GM12878 (cell line): ENCODE results near the gene ZNF775. TPM values are rescaled to one million over a fixed set of nuclear protein-coding genes. Genes with fewer than 3 reads are reported as not detected.

Source experiments
- ATAC-seq: fragments of 200-7000 bp; cut with Tn5 transposase; 3 replicates; pipeline ENCODE4 v1.9.1; 2020; ENCODE audit warnings: mild to moderate bottlenecking, moderate library complexity
- BruUV-seq: library from RNA; stranded (reverse); fragments of 400-500 nt; replicated peaks from 2 replicates; lab custom pipeline; 2021; lab: Mats Ljungman, UMichigan
- CTCF ChIA-PET: fragments of 300-600 bp; sonication (Branson Sonifier 250); formaldehyde crosslinking; extraction: SDS; loops from one replicate; lab custom pipeline; 2021; ENCODE audit warnings: inconsistent platforms; lab: Yijun Ruan, JAX
- POLR2A ChIA-PET: fragments of 350-600 bp; formaldehyde crosslinking; extraction: SDS; loops from one replicate; lab custom pipeline; 2021; ENCODE audit warnings: inconsistent platforms; lab: Charles Lee
- RAD21 ChIA-PET: fragments of 300-600 bp; sonication (Branson Sonifier 250); formaldehyde crosslinking; loops from one replicate; lab custom pipeline; 2023; ENCODE audit warnings: antibody characterized with exemption; ENCODE audit not compliant: unreplicated experiment; lab: Charles Lee
- SMC1A ChIA-PET: fragments of 300-600 bp; sonication (Branson Sonifier 250); formaldehyde crosslinking; loops from one replicate; lab custom pipeline; 2023; ENCODE audit not compliant: unreplicated experiment, uncharacterized antibody; lab: Charles Lee
- DNase-seq: peaks from one replicate; pipeline ENCODE4 v3.0.0-alpha.2; 2011; ENCODE audit warnings: low read depth, low spot score
- FAIRE-seq: peaks from 3 replicates; lab custom pipeline; 2011; peaks lifted over from hg19 to GRCh38; lab: Jason Lieb, UNC
- H2AFZ ChIP-seq: 2 replicates; pipeline ENCODE4 v1.6.0; 2011; ENCODE audit warnings: low read depth, low read length, control low read depth; ENCODE audit not compliant: control insufficient read depth
- H3K27ac ChIP-seq: 2 replicates; pipeline ENCODE4 v1.5.1; 2011; ENCODE audit warnings: control low read depth; ENCODE audit not compliant: control insufficient read depth, insufficient read depth
- H3K27me3 ChIP-seq, 2 experiments: replicated peaks in 1 of 2; 2 replicates each; pipeline versions ENCODE4 v1.6.0 to v1.6.1; 2011; ENCODE audit warnings: low read length in 1 of 2; ENCODE audit not compliant: control insufficient read depth in 2 of 2, insufficient read depth in 2 of 2
- H3K36me3 ChIP-seq, 2 experiments: 2 replicates each; pipeline ENCODE4 v1.5.1; 2011; ENCODE audit warnings: low read length in 1 of 2; ENCODE audit not compliant: control insufficient read depth in 2 of 2, insufficient read depth in 2 of 2
- H3K4me1 ChIP-seq: 2 replicates; pipeline ENCODE4 v1.6.1; 2011; ENCODE audit warnings: mild to moderate bottlenecking, low read length, moderate library complexity, mixed read lengths; ENCODE audit not compliant: control insufficient read depth, insufficient read depth
- H3K4me2 ChIP-seq: 2 replicates; pipeline ENCODE4 v1.6.0; 2011; ENCODE audit warnings: control low read depth; ENCODE audit not compliant: control insufficient read depth, insufficient read depth
- H3K4me3 ChIP-seq: fragments of 200-600 bp; sonication (generic); 2 replicates; pipeline ENCODE4 v1.5.1; 2016
- H3K79me2 ChIP-seq: 2 replicates; pipeline ENCODE4 v1.6.0; 2011; ENCODE audit warnings: low read length; ENCODE audit not compliant: control insufficient read depth, insufficient read depth
- H3K9ac ChIP-seq: 2 replicates; pipeline ENCODE4 v1.8.0; 2011; ENCODE audit warnings: low read length, control low read depth, mixed read lengths; ENCODE audit not compliant: control insufficient read depth, insufficient read depth
- H3K9me3 ChIP-seq: replicated peaks from 3 replicates; pipeline ENCODE4 v1.5.1; 2011; ENCODE audit warnings: mild to moderate bottlenecking, low read length; ENCODE audit not compliant: control insufficient read depth, insufficient read depth
- H4K20me1 ChIP-seq: 2 replicates; pipeline ENCODE4 v1.6.0; 2011; ENCODE audit not compliant: control insufficient read depth, insufficient read depth
- BACH1 ChIP-seq: fragments of 450-650 bp; IDR thresholded peaks from 2 replicates; pipeline ENCODE4 v1.6.1; 2017; ENCODE audit warnings: mild to moderate bottlenecking, borderline replicate concordance
- BRCA1 ChIP-seq: IDR thresholded peaks from 2 replicates; pipeline ENCODE4 v1.6.1; 2011; ENCODE audit warnings: low read depth, low read length, improper control_type of control experiment
- CBFB ChIP-seq: IDR thresholded peaks from 2 replicates; pipeline ENCODE4 v1.6.1; 2016; ENCODE audit warnings: antibody characterized with exemption, low read depth
- CBX5 ChIP-seq: sonication (generic); IDR thresholded peaks from 2 replicates; pipeline ENCODE4 v1.6.1; 2016; ENCODE audit warnings: low read depth, moderate library complexity, mild to moderate bottlenecking, inconsistent platforms
- MXI1 ChIP-seq: fragments of 150-350 bp; IDR thresholded peaks from 2 replicates; pipeline ENCODE4 v1.6.1; 2011; ENCODE audit warnings: low read depth, mild to moderate bottlenecking, inconsistent platforms, low read length, improper control_type of control experiment
- NR2F1 ChIP-seq: fragments of 450-650 bp; conservative IDR thresholded peaks from 2 replicates; pipeline ENCODE4 v1.6.1; 2017; ENCODE audit warnings: mild to moderate bottlenecking
- RB1 ChIP-seq: fragments of 450-650 bp; formaldehyde crosslinking; IDR thresholded peaks from 2 replicates; pipeline ENCODE4 v1.6.1; 2017; ENCODE audit warnings: mild to moderate bottlenecking, borderline replicate concordance
- TAF1 ChIP-seq: IDR thresholded peaks from 2 replicates; pipeline ENCODE4 v1.6.1; 2011; ENCODE audit warnings: mild to moderate bottlenecking, low read depth, low read length, borderline replicate concordance
- ZBTB40 ChIP-seq: fragments of 450-650 bp; IDR thresholded peaks from 2 replicates; pipeline ENCODE4 v1.6.1; 2016; ENCODE audit warnings: mild to moderate bottlenecking, moderate library complexity, borderline replicate concordance
- ZNF274 ChIP-seq: IDR thresholded peaks from one replicate; pipeline ENCODE4 v1.8.0; 2011; ENCODE audit not compliant: insufficient read length, insufficient read depth
- ZZZ3 ChIP-seq: IDR thresholded peaks from 2 replicates; pipeline ENCODE4 v1.6.1; 2011; ENCODE audit warnings: low read depth; ENCODE audit not compliant: control insufficient read depth, insufficient read length
- WGBS: methylation state at CpG from one replicate; pipeline ENCODE4 v1.1.6; 2016; ENCODE audit warnings: low lambda C conversion rate; ENCODE audit not compliant: insufficient replicate concordance, insufficient coverage; ENCODE audit errors: missing lambda C conversion rate; 5-methylcytosine and 5-hydroxymethylcytosine counted together
- in situ Hi-C: fragments of 300-500 bp; cut with MboI; formaldehyde crosslinking; loops from 9 replicates; pipeline ENCODE4 v1.14.3; 2018; ENCODE audit warnings: mixed read lengths
- intact Hi-C: fragments of 100-400 bp; cut with micrococcal nuclease; formaldehyde crosslinking; loops from one replicate; pipeline ENCODE4 v1.14.2; 2022; ENCODE audit not compliant: unreplicated experiment
- polyA plus RNA-seq, 11 experiments: library from polyadenylated mRNA; depleted of rRNA in 4 of 11; unstranded in 6 of 11; stranded (reverse) in 5 of 11; fragments of >200 nt; fragmentation: Nextera tagmentation in 4 of 11; fragmentation: Illumina TruSeq in 1 of 11; extraction: Ambion mirVana in 4 of 11; extraction: Trizol in 1 of 11; gene quantifications; 1 replicate in 1 of 11; 2 replicates in 10 of 11; pipeline versions ENCODE4 v1.2.1 to v1.2.3, GENCODE V29; 2011 to 2016; ENCODE audit warnings: inconsistent platforms in 2 of 11, missing spikeins in 2 of 11, low read depth in 1 of 11
- total RNA-seq, 4 experiments: library from RNA; depleted of rRNA in 3 of 4; stranded (reverse); fragments of >200 nt in 3 of 4; fragmentation: Illumina TruSeq in 1 of 4; extraction: Trizol in 1 of 4; gene quantifications; 2 replicates each; pipeline versions ENCODE4 v1.2.1 to v1.2.3, GENCODE V29; 2013 to 2021
- TF ChIP-seq, protein P1 (sequence below): fragments of 450-650 bp; conservative IDR thresholded peaks from 2 replicates; pipeline ENCODE4 v1.6.1; 2017; ENCODE audit warnings: mild to moderate bottlenecking, moderate library complexity
- TF ChIP-seq, protein P2 (sequence below): fragments of 450-650 bp; formaldehyde crosslinking; IDR thresholded peaks from 2 replicates; pipeline ENCODE4 v1.4.0; 2022; ENCODE audit warnings: mild to moderate bottlenecking, moderate library complexity

The ZNF775 gene
- total and polyA plus RNA-seq, 10 of the 15 experiments (the other 5 are each of a cell fraction or from before 2014, with no cell fraction given), result 0.05 to 14.3 (median 2.1) TPM

DNA sequence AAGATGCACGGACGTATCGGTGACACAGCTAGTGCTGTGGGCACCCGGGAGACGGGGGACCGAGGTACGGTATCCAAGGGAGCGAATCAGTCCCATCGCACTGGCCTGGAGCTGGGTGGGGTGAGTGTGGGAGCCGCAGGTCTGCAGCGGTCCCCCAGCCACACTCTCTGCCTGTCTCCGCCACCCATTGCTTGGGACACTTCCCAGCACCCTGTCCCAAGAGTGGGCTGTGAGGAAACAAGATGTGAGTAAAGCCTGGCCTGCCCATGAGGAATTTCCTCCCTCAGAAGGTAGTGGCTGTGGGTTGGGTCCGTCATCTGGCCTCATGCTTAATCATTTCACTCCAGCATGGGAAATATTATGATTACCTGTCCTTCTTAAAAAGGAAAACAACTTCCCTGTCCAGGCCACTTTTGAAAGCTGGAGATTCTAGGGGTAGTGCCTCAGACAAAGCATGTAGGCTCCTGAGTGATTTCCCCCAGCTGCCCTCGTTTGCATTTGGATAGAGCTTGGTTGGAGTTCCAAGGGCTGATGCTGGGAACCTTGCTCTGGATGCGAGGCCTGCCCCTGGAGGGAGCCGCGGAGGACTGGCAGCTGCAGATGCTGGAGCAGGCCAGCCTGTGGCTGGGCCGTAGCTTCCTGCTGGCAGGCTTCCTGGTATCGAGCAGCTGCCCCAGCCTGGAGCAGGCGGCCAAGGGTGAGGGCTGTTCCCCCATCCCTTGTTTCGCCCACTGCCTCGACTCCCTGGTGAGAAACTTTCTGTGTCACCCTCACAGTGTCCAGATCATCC is 49.6 kb upstream of the ZNF775 start:
- FAIRE-seq (no peak), ATAC-seq (no peak), DNase-seq (no peak)
- Histone ChIP-seq H3K36me3 (peaks cover 6 to 20% of the 10 kb centered on the region in 2 experiments), H2AFZ (no peak overlapping the region), H3K4me3 (no peak overlapping the region), H3K4me2 (no peak overlapping the region), H3K27ac (no peak overlapping the region), H4K20me1 (no peaks in the 10 kb centered on the region), H3K9me3 (no peaks in the 10 kb centered on the region), H3K27me3 (no peaks in the 10 kb centered on the region), H3K4me1 (no peaks in the 10 kb centered on the region), H3K9ac (no peak overlapping the region), H3K79me2 (peaks cover 7% of the 10 kb centered on the region)
- ChIA-PET CTCF (interaction anchor here (0.8 to 1.2 kb wide), 2 partner anchors 20 to 92 kb away, joined by 3 read pairs; no protein-coding TSS in a partner anchor), SMC1A (interaction anchor here (1.2 kb wide), 1 partner anchor 14 kb away, joined by 4 read pairs; no protein-coding TSS in a partner anchor), RAD21 (no interaction called here), POLR2A (interaction anchor here (1.3 kb wide), 1 partner anchor 48 kb away, joined by 3 read pairs; no protein-coding TSS in a partner anchor)
- BruUV-seq, result no TSS peak
- in situ Hi-C loops (no loop called here), intact Hi-C loops (no loop called here)
- 96% methylated on average over 20 of the region's 22 CpGs for WGBS
- TF ChIP-seq NR2F1 (no peak), RB1 (no peak), CBX5 (no peak), TAF1 (no peak), BRCA1 (no peak), MXI1 (no peak), CBFB (no peak), ZBTB40 (no peak), ZNF274 (no peak), BACH1 (no peak), ZZZ3 (no peak)
- TF ChIP-seq, protein P1, sequence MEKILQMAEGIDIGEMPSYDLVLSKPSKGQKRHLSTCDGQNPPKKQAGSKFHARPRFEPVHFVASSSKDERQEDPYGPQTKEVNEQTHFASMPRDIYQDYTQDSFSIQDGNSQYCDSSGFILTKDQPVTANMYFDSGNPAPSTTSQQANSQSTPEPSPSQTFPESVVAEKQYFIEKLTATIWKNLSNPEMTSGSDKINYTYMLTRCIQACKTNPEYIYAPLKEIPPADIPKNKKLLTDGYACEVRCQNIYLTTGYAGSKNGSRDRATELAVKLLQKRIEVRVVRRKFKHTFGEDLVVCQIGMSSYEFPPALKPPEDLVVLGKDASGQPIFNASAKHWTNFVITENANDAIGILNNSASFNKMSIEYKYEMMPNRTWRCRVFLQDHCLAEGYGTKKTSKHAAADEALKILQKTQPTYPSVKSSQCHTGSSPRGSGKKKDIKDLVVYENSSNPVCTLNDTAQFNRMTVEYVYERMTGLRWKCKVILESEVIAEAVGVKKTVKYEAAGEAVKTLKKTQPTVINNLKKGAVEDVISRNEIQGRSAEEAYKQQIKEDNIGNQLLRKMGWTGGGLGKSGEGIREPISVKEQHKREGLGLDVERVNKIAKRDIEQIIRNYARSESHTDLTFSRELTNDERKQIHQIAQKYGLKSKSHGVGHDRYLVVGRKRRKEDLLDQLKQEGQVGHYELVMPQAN, result no peak
- TF ChIP-seq, protein P2, sequence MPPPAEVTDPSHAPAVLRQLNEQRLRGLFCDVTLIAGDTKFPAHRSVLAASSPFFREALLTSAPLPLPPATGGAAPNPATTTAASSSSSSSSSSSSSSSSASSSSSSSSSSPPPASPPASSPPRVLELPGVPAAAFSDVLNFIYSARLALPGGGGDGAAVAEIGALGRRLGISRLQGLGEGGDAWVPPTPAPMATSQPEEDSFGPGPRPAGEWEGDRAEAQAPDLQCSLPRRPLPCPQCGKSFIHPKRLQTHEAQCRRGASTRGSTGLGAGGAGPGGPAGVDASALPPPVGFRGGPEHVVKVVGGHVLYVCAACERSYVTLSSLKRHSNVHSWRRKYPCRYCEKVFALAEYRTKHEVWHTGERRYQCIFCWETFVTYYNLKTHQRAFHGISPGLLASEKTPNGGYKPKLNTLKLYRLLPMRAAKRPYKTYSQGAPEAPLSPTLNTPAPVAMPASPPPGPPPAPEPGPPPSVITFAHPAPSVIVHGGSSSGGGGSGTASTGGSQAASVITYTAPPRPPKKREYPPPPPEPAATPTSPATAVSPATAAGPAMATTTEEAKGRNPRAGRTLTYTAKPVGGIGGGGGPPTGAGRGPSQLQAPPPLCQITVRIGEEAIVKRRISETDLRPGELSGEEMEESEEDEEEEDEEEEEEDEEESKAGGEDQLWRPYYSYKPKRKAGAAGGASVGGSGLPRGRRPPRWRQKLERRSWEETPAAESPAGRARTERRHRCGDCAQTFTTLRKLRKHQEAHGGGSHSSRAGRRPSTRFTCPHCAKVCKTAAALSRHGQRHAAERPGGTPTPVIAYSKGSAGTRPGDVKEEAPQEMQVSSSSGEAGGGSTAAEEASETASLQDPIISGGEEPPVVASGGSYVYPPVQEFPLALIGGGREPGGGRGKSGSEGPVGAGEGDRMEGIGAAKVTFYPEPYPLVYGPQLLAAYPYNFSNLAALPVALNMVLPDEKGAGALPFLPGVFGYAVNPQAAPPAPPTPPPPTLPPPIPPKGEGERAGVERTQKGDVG, result no peak
